Psoas muscle (tissue), 8 donors: ENCODE measurements around the gene PTPRA. TPM values are rescaled to one million over a fixed set of nuclear protein-coding genes. Genes with fewer than 3 reads are reported as not detected.

Source experiments
- ATAC-seq, 4 donors: fragments of 200-7000 bp; cut with Tn5 transposase; one replicate each; pipeline ENCODE4 v1.9.1; 2020; ENCODE audit warnings: moderate library complexity in 3 of 4, mild to moderate bottlenecking in 2 of 4
- DNase-seq, 2 donors: peaks; one replicate each; pipeline ENCODE4 v3.0.0-alpha.2; 2020
- H3K27ac ChIP-seq: fragments of 200-600 bp; one replicate; pipeline ENCODE4 v1.8.0; 2022
- H3K27me3 ChIP-seq, 3 donors: fragments of 200-600 bp in 1 of 3; one replicate each; pipeline versions ENCODE4 v1.6.1 to v1.8.0; 2013 to 2022; ENCODE audit warnings: low read length in 2 of 3, mild to moderate bottlenecking in 2 of 3, moderate library complexity in 1 of 3; ENCODE audit not compliant: insufficient read depth in 3 of 3
- H3K36me3 ChIP-seq, 2 donors: fragments of 200-600 bp in 1 of 2; one replicate each; pipeline versions ENCODE4 v1.6.1 to v1.8.0; 2013 to 2022; ENCODE audit warnings: low read depth in 1 of 2, mild to moderate bottlenecking in 1 of 2, moderate library complexity in 1 of 2; ENCODE audit not compliant: insufficient read depth in 1 of 2
- H3K4me1 ChIP-seq: fragments of 200-600 bp; one replicate; pipeline ENCODE4 v1.8.0; 2022
- H3K4me3 ChIP-seq: fragments of 200-600 bp; one replicate; pipeline ENCODE4 v1.8.0; 2022; ENCODE audit warnings: mild to moderate bottlenecking
- H3K9me3 ChIP-seq: fragments of 200-600 bp; one replicate; pipeline ENCODE4 v1.8.0; 2022
- WGBS, 3 donors: extraction: QIAGEN DNeasy Blood & Tissue Kit; methylation state at CpG; one replicate each; pipeline versions ENCODE4 v1.1.6 to v1.1.7; 2013; 5-methylcytosine and 5-hydroxymethylcytosine counted together
- intact Hi-C, 2 donors: fragments of 100-400 bp; cut with DNase I; formaldehyde crosslinking; loops; one replicate each; pipeline versions ENCODE4 v1.11.0 to v1.14.2; 2022
- polyA plus RNA-seq, 3 donors: library from polyadenylated mRNA; stranded (reverse); fragments of 200-250 nt; gene quantifications; one replicate each; pipeline ENCODE4 v1.2.3, GENCODE V29; 2013
- total RNA-seq, 4 donors: library from RNA; stranded (reverse); fragmentation: NEBNext Ultra II Directional in 2 of 4; extraction: Animal tissue kit (Norgen Biotek cat#: 25700) in 2 of 4; gene quantifications; one replicate each; pipeline versions ENCODE4 v1.2.1 to v1.2.4, GENCODE V29; 2021 to 2023
- TF ChIP-seq, protein P1 (sequence below): fragments of 200-600 bp; IDR thresholded peaks from one replicate; pipeline ENCODE4 v1.8.0; 2022; ENCODE audit warnings: antibody characterized with exemption
- donor health status: healthy with polysubstance abuse.
- donor health status: DM: no; HTN: no; CAD: no; lungs with moderate emphysema.
- donor health status: Bipolar disorder and iron deficiency.
- donor health status: healthy.
- donor health status: DM: yes; HTN: yes; CAD: no.
- donor health status: DM: no; HTN: no; CAD: no.
- donor health status: DM: no; HTN: no; CAD: no.
- donor health status: DM: yes; HTN: yes; CAD: no.

Gene PTPRA
- total and polyA plus RNA-seq, 7 donors: 7.6 to 19.9 (median 15.0) TPM

- no peak overlapping the region for H3K27ac ChIP-seq
- H3K4me3 ChIP-seq: no peak overlapping the region
- H3K9me3 ChIP-seq: no peaks in the 10 kb centered on the region
- H3K4me1 ChIP-seq: peaks cover 34% of the 10 kb centered on the region
- WGBS, 3 donors: 87 to 91% (median 88%) methylated on average over 5 of the region's 5 CpGs
- TF ChIP-seq, protein P1, sequence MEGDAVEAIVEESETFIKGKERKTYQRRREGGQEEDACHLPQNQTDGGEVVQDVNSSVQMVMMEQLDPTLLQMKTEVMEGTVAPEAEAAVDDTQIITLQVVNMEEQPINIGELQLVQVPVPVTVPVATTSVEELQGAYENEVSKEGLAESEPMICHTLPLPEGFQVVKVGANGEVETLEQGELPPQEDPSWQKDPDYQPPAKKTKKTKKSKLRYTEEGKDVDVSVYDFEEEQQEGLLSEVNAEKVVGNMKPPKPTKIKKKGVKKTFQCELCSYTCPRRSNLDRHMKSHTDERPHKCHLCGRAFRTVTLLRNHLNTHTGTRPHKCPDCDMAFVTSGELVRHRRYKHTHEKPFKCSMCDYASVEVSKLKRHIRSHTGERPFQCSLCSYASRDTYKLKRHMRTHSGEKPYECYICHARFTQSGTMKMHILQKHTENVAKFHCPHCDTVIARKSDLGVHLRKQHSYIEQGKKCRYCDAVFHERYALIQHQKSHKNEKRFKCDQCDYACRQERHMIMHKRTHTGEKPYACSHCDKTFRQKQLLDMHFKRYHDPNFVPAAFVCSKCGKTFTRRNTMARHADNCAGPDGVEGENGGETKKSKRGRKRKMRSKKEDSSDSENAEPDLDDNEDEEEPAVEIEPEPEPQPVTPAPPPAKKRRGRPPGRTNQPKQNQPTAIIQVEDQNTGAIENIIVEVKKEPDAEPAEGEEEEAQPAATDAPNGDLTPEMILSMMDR: no peak
- DNase-seq (no peak), ATAC-seq (no peak)
- H3K27me3 ChIP-seq: no peaks in the 10 kb centered on the region
- H3K36me3 ChIP-seq: no peaks in the 10 kb centered on the region
- intact Hi-C loops: loop anchor here in 1 of 2 donors (10.0 kb wide), 1 partner anchor 109 kb away; no protein-coding TSS in a partner anchor
These were observed 2.5 kb downstream of the PTPRA start for GRCh38 chr20:2875690-2876203.

GRCh38 chr20:2878515-2878914 is 5.2 kb downstream of the PTPRA start:
- H3K4me1 ChIP-seq: peaks cover 29% of the 10 kb centered on the region
- TF ChIP-seq, protein P1: no peak

GRCh38 chr20:2879146-2879545 is 5.9 kb downstream of the PTPRA start:
- H3K4me1 ChIP-seq: peaks cover 29% of the 10 kb centered on the region
- WGBS, 3 donors: 43 to 64% (median 49%) methylated on average over 3 of the region's 3 CpGs
- TF ChIP-seq, protein P1: no peak
- no peaks in the 10 kb centered on the region for H3K27me3 ChIP-seq
- ATAC-seq: peak in 3 of 4 donors; percentile 45 to 70 (median 59)
- H3K4me3 ChIP-seq: no peak overlapping the region
- H3K9me3 ChIP-seq: no peaks in the 10 kb centered on the region
- H3K36me3 ChIP-seq: no peaks in the 10 kb centered on the region
- H3K27ac ChIP-seq: no peak overlapping the region
- DNase-seq: no peak
- intact Hi-C loops: loop anchor here in 1 of 2 donors (10.0 kb wide), 1 partner anchor 106 kb away; no protein-coding TSS in a partner anchor

More at GRCh38 chr20:2878515-2878914, 5.2 kb downstream of the PTPRA start:
- ATAC-seq (no peak), DNase-seq (no peak)
- no peak overlapping the region for H3K27ac ChIP-seq
- no peaks in the 10 kb centered on the region for H3K36me3 ChIP-seq
- H3K27me3 ChIP-seq: no peaks in the 10 kb centered on the region
- H3K4me3 ChIP-seq: no peak overlapping the region
- no peaks in the 10 kb centered on the region for H3K9me3 ChIP-seq
- intact Hi-C loops: loop anchor here in 1 of 2 donors (10.0 kb wide), 1 partner anchor 106 kb away; no protein-coding TSS in a partner anchor
- 82 to 95% (median 83%) methylated on average over 1 of the region's 1 CpG for WGBS, 3 donors

GRCh38 chr20:2880650-2881049 is 7.4 kb downstream of the PTPRA start:
- DNase-seq: no peak
- WGBS, 3 donors: 84 to 90% (median 89%) methylated on average over 7 of the region's 7 CpGs
- ATAC-seq: no peak
- H3K4me3 ChIP-seq: no peak overlapping the region
- H3K4me1 ChIP-seq: peaks cover 15% of the 10 kb centered on the region
- TF ChIP-seq, protein P1: no peak
- H3K27me3 ChIP-seq: no peaks in the 10 kb centered on the region
- intact Hi-C loops: no loop called here
- no peaks in the 10 kb centered on the region for H3K36me3 ChIP-seq
- H3K9me3 ChIP-seq: no peaks in the 10 kb centered on the region
- H3K27ac ChIP-seq: no peak overlapping the region
